Breast epithelium (tissue), 4 donors: ENCODE measurements around the gene DST. TPM values are rescaled to one million over a fixed set of nuclear protein-coding genes. Genes with fewer than 3 reads are reported as not detected.

ENCODE experiments used
- DNase-seq, 2 donors: peaks; one replicate each; pipeline ENCODE4 v3.0.0-alpha.2; 2019; ENCODE audit warnings: low spot score in 2 of 2
- H3K27ac ChIP-seq, 2 donors: fragments of 200-600 bp; sonication (generic) in 1 of 2; one replicate each; pipeline ENCODE4 v1.5.1; 2016 to 2019; ENCODE audit warnings: mild to moderate bottlenecking in 1 of 2
- H3K27me3 ChIP-seq, 2 donors: fragments of 200-600 bp; sonication (generic) in 1 of 2; one replicate each; pipeline versions ENCODE4 v1.5.1 to v1.6.0; 2017 to 2019; ENCODE audit warnings: control low read depth in 1 of 2, mild to moderate bottlenecking in 1 of 2
- H3K36me3 ChIP-seq: fragments of 200-600 bp; one replicate; pipeline ENCODE4 v1.5.1; 2019
- H3K4me1 ChIP-seq, 2 donors: fragments of 200-600 bp; sonication (generic); one replicate each; pipeline ENCODE4 v1.5.1; 2016 to 2019; ENCODE audit warnings: control low read depth in 1 of 2
- H3K4me3 ChIP-seq, 3 donors: fragments of 200-600 bp; sonication (generic); 1 replicate in 2 of 3; 2 replicates in 1 of 3; pipeline ENCODE4 v1.5.1; 2016 to 2019; ENCODE audit warnings: mild to moderate bottlenecking in 3 of 3, moderate library complexity in 2 of 3
- H3K9me3 ChIP-seq, 2 donors: fragments of 200-600 bp; sonication (generic) in 1 of 2; one replicate each; pipeline ENCODE4 v1.5.1; 2016 to 2019; ENCODE audit warnings: control low read depth in 1 of 2
- POLR2A ChIP-seq: fragments of 450-650 bp; IDR thresholded peaks from one replicate; pipeline ENCODE4 v1.6.1; 2016; ENCODE audit warnings: antibody characterized with exemption, mild to moderate bottlenecking, moderate library complexity
- POLR2AphosphoS5 ChIP-seq, 3 donors: sonication (generic); formaldehyde crosslinking; IDR thresholded peaks; one replicate each; pipeline ENCODE4 v1.6.1; 2017; ENCODE audit warnings: antibody characterized with exemption in 3 of 3
- intact Hi-C: fragments of 100-400 bp; cut with DNase I; formaldehyde crosslinking; loops from one replicate; pipeline ENCODE4 v1.15.1; 2023; ENCODE audit warnings: low total_unique reads
- total RNA-seq, 3 donors: library from RNA; depleted of rRNA; stranded (reverse); fragments of >200 nt; gene quantifications; one replicate each; pipeline ENCODE4 v1.1.0, GENCODE V29; 2016
- TF ChIP-seq, protein P1 (sequence below), 3 donors: fragments of 450-650 bp; IDR thresholded peaks; one replicate each; pipeline ENCODE4 v1.5.1; 2016 to 2017; ENCODE audit warnings: antibody characterized with exemption in 3 of 3, mild to moderate bottlenecking in 3 of 3, moderate library complexity in 3 of 3

Gene DST
- total RNA-seq, 3 donors from 2014 or later, result 272 to 1,354 (median 700) TPM

DNA sequence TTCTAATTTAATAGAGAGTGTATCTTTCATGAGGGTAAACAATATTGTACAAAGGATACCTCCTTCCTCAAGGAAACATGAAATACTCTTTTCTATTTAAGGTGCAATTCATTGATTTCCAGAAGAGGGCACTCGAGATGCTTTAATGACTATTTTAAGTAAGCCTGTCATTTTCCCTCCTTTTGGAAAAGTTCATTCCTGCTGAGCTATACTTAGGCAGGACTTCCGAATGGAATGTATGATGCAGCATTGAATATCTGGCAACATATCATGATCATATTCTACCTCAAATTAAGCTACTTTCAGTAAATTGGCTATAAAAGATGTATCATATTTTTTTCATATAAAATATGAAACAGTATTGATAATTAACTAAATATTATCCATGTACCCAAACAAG lies 5.0 kb downstream of the DST start:
- Histone ChIP-seq H3K9me3 (no peaks in the 10 kb centered on the region), H3K27me3 (no peaks in the 10 kb centered on the region), H3K36me3 (peaks cover 8% of the 10 kb centered on the region), H3K27ac (peak overlapping the region in 1 of 2 donors; percentile 79), H3K4me3 (peak overlapping the region in 2 of 3 donors; percentile 20 to 51), H3K4me1 (no peaks in the 10 kb centered on the region)
- intact Hi-C loops, result no loop called here
- TF ChIP-seq POLR2A, result no peak
- TF ChIP-seq, protein P1, sequence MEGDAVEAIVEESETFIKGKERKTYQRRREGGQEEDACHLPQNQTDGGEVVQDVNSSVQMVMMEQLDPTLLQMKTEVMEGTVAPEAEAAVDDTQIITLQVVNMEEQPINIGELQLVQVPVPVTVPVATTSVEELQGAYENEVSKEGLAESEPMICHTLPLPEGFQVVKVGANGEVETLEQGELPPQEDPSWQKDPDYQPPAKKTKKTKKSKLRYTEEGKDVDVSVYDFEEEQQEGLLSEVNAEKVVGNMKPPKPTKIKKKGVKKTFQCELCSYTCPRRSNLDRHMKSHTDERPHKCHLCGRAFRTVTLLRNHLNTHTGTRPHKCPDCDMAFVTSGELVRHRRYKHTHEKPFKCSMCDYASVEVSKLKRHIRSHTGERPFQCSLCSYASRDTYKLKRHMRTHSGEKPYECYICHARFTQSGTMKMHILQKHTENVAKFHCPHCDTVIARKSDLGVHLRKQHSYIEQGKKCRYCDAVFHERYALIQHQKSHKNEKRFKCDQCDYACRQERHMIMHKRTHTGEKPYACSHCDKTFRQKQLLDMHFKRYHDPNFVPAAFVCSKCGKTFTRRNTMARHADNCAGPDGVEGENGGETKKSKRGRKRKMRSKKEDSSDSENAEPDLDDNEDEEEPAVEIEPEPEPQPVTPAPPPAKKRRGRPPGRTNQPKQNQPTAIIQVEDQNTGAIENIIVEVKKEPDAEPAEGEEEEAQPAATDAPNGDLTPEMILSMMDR (IDR thresholded peaks at IDR 0.05), result peak; percentile 56 to 78 (median 72)
- no peak for DNase-seq

- H3K4me3 ChIP-seq, result peak overlapping the region in 1 of 3 donors; percentile 16
- H3K27ac ChIP-seq, result no peak overlapping the region
- TF ChIP-seq, protein P1 (IDR thresholded peaks at IDR 0.05), result no peak
- peak in 1 of 3 donors; percentile 58 for TF ChIP-seq POLR2AphosphoS5 (IDR thresholded peaks at IDR 0.05)
- no peaks in the 10 kb centered on the region for H3K27me3 ChIP-seq
- H3K9me3 ChIP-seq, result no peaks in the 10 kb centered on the region
- peaks cover 25% of the 10 kb centered on the region for H3K36me3 ChIP-seq
- intact Hi-C loops, result no loop called here
- no peaks in the 10 kb centered on the region for H3K4me1 ChIP-seq
- DNase-seq, result no peak
These were observed 14.6 kb downstream of the DST start for GRCh38 chr6:56628105-56628504.

- Histone ChIP-seq H3K4me3 (no peak overlapping the region), H3K27ac (no peak overlapping the region), H3K27me3 (no peaks in the 10 kb centered on the region), H3K4me1 (no peaks in the 10 kb centered on the region), H3K36me3 (peaks cover 22% of the 10 kb centered on the region), H3K9me3 (no peaks in the 10 kb centered on the region)
- TF ChIP-seq POLR2A (no peak), POLR2AphosphoS5 (IDR thresholded peaks at IDR 0.05) (no peak)
- TF ChIP-seq, protein P1 (IDR thresholded peaks at IDR 0.05), result no peak
- intact Hi-C loops, result no loop called here
- DNase-seq, result no peak
These were observed 17.3 kb downstream of the DST start for GRCh38 chr6:56625356-56625755.

- H3K27me3 ChIP-seq, result no peaks in the 10 kb centered on the region
- DNase-seq, result no peak
- intact Hi-C loops, result no loop called here
- no peak overlapping the region for H3K27ac ChIP-seq
- H3K9me3 ChIP-seq, result no peaks in the 10 kb centered on the region
- TF ChIP-seq POLR2AphosphoS5 (IDR thresholded peaks at IDR 0.05) (no peak), POLR2A (no peak)
- TF ChIP-seq, protein P1 (IDR thresholded peaks at IDR 0.05), result no peak
- H3K4me3 ChIP-seq, result no peak overlapping the region
- peaks cover 22% of the 10 kb centered on the region for H3K36me3 ChIP-seq
- H3K4me1 ChIP-seq, result no peaks in the 10 kb centered on the region
These were observed 18.0 kb downstream of the DST start for GRCh38 chr6:56624728-56625069.

DNA sequence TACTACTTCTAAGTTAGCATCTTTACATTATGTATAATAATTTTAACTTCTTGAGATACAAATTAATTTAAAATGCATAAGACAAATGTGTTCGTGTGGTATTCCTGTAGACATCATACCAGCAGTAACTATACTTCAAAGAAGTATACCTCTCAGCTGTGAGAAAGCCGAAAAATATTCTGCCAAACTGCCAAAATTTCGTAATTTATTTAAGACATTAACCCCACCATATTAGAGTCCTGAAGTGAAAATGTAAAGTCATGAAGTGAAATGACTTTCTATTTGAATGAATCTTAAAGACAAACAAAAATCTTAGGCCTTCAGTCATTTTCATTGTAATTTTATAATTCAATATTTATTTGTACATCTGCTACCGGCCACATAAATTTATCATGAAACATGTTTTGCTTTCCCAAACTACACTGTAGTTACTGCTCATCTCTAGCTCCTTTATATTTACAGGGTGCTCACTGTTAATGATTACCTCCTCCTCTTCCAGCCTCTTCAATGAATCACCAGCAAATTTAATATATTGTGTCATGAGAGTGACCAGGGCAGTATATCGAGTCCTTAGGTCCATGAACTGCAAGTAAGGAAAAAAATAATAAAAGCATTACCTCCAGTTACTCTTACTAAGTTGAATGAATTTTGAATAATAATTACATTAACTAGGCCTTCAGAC lies 18.5 kb downstream of the DST start:
- Histone ChIP-seq H3K27me3 (no peaks in the 10 kb centered on the region), H3K27ac (no peak overlapping the region), H3K9me3 (no peaks in the 10 kb centered on the region), H3K36me3 (peaks cover 22% of the 10 kb centered on the region), H3K4me1 (no peaks in the 10 kb centered on the region), H3K4me3 (no peak overlapping the region)
- TF ChIP-seq POLR2A, result no peak
- no peak for TF ChIP-seq POLR2AphosphoS5 (IDR thresholded peaks at IDR 0.05)
- TF ChIP-seq, protein P1 (IDR thresholded peaks at IDR 0.05), result no peak
- intact Hi-C loops, result no loop called here
- DNase-seq, result no peak
